ENCODE measurements around the gene CHCHD3.

Gene CHCHD3

DNA sequence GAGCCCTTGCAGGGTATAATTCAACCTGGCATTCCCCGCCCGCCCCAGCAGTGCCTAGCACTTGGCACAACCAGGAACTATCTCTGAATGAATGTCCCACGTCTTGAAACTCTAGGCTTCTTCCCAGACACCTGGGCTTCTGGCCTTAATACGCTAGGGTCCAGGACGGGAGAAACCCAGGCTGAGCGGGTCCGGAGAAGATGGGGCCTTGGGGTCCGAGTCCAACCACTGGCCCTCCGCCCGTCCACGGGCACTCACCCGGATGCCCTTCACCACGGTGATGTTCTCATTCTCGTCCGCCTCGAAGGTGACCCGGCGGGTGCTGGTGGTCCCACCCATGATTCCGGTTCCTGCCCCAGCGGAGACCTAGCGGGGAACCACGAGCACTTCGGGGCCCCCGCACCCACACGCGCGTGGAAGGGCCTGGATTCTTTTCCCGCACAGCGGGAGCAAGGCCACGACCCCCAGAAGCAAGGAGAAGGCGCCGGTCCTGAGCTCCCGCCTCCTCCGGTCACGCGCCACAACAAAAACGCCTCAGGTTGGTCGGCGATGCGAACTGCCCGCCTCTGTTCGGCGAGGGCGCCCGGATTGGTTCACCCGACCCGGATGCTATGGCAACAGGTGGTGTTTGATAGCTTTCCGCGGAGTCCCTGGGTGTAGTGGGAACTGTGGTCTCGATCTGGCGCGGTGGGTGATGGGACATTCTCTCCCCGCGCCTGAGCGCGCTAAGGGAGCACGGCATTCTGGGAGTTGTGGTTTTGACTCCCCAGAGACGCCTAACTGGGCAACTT is at the start of gene CHCHD3:
CHCHD3 (minus strand) TSS at position 492 of the 791 bp plus-strand sequence; CDS start at position 339, 153 bp downstream.
- Mint-ChIP-seq H3K36me3 (peaks cover 6% of the 10 kb centered on the region), H3K27ac (peak within 1 kb of the TSS; percentile 93), H3K4me1 (ENCODE audit: low read depth) (peaks cover 36% of the 10 kb centered on the region), H3K9me3 (ENCODE audit: low read depth) (no peaks in the 10 kb centered on the region), H3K27me3 (no peaks in the 10 kb centered on the region), H3K4me3 (peak within 1 kb of the TSS; percentile 98)

DNA sequence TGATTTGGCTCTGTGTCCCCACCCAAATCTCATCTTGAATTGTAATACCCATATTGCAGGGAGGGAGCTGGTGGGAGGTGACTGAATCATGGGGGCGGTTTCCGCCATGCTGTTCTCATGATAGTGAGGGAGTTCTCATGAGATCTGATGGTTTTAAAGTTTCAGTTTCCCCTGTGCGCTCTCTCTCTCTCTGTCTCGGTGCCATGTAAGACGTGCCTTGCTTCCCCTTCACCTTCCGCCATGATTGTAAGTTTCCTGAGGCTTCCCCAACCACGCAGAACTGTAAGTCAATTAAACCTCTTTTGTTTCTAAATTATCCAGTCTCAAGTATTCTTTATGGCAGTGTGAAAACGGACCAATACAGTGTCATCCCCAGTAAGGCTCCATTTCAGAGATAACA is 48.3 kb upstream of the CHCHD3 start:
- no peak overlapping the region for H3K27ac Mint-ChIP-seq
- H3K4me3 Mint-ChIP-seq = no peak overlapping the region
- H3K27me3 Mint-ChIP-seq = peaks cover 12% of the 10 kb centered on the region
- no peaks in the 10 kb centered on the region for H3K9me3 Mint-ChIP-seq (ENCODE audit: low read depth)
- H3K36me3 Mint-ChIP-seq = no peaks in the 10 kb centered on the region
- no peaks in the 10 kb centered on the region for H3K4me1 Mint-ChIP-seq (ENCODE audit: low read depth)

DNA sequence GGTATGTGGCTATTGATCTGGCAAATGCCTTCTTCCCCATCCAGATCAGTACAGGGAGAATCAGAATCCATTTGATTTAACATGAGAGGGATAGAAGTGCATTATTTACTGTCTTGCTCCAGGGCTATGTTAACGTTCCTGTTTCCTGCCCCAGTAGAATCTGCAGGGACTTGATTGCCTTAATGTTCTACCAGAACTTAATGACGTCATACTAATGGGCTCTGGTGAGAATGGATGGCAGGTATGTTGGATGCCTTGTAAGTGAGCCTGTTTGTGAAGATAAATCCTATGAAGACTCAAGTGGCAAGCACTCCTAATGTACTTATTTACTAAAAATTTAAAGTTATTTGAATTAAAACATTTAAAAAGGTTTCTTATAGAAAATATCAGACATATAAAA is 44.5 kb upstream of the CHCHD3 start:
- H3K27ac Mint-ChIP-seq = no peak overlapping the region
- H3K9me3 Mint-ChIP-seq (ENCODE audit: low read depth) = no peaks in the 10 kb centered on the region
- no peak overlapping the region for H3K4me3 Mint-ChIP-seq
- H3K27me3 Mint-ChIP-seq = peaks cover 12% of the 10 kb centered on the region
- no peaks in the 10 kb centered on the region for H3K36me3 Mint-ChIP-seq
- H3K4me1 Mint-ChIP-seq (ENCODE audit: low read depth) = no peaks in the 10 kb centered on the region

DNA sequence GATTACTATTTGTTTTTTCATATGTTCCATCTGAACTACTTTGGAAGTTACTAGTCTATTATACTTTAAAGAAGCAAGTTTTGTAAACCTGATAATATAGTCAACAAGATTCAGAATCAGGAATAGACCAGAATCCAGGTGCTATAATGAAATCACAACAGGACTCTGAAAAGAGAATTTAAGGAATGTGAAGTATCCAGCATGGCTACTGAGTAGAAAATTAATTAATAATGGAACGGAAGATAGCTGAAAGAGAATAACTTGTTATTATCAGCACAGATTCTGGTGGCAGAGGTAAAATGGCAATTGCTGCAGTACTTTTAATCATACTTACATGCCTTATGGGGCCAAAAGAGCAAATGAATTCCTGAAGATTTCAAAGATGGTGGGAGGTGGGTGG is 43.1 kb upstream of the CHCHD3 start:
- Mint-ChIP-seq H3K36me3 (no peaks in the 10 kb centered on the region), H3K4me1 (ENCODE audit: low read depth) (no peaks in the 10 kb centered on the region), H3K27ac (no peak overlapping the region), H3K27me3 (peaks cover 12% of the 10 kb centered on the region), H3K4me3 (no peak overlapping the region), H3K9me3 (ENCODE audit: low read depth) (no peaks in the 10 kb centered on the region)

DNA sequence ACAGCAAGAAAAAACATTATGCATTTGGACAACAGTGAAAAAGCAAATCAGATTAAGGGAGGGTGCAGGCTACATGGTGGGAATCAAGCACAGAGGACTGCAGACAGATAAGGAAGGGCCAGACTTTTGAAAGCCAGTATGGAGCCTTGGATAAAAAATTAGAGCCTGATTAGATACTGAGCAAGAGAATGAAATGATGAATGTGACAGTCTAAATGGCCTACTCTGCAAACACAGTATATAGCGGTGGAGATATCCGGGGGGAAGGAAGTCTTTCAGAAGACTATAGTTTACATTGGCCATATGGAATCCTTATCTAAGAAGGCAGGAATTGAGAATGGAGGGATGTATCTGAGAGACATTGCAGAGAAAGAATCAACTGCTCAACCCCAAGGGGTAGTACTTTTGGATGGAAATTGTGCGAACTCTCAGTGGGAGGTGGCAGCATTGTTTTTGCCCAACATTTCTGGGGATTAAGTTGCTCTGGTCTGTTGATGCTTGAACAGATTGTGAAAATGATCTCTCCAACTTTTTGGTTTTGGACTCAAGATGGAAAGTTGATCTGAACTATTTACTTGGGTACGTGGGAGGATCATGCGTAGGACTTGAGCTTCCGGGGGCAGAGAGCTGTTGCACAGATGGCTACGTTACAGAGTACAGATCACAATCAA is 39.4 kb upstream of the CHCHD3 start:
- H3K27me3 Mint-ChIP-seq = peaks cover 7% of the 10 kb centered on the region
- no peak overlapping the region for H3K27ac Mint-ChIP-seq
- H3K36me3 Mint-ChIP-seq = no peaks in the 10 kb centered on the region

DNA sequence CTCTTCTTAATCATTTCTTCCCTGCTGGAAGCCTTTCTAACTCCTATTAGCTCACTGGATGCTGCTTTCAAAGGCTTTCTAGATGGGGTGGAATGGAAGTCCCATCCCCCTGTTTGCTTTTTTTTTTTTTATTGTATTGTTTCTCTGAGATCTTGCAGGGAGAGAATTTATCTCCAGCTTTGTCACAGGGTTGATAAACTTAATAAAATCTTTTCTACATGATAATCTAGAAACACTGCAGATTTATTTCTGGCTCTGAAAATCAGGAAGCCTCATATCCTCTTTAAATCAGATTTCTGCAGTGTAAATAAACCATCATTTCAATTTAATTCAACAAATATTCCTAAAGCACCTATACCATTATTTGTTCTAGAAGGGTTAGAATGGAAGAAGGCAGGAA is 37.2 kb upstream of the CHCHD3 start:
- no peak overlapping the region for H3K27ac Mint-ChIP-seq
- H3K36me3 Mint-ChIP-seq = no peaks in the 10 kb centered on the region
- peaks cover 1% of the 10 kb centered on the region for H3K27me3 Mint-ChIP-seq
- H3K4me1 Mint-ChIP-seq (ENCODE audit: low read depth) = peaks cover 2% of the 10 kb centered on the region
- no peaks in the 10 kb centered on the region for H3K9me3 Mint-ChIP-seq (ENCODE audit: low read depth)
- no peak overlapping the region for H3K4me3 Mint-ChIP-seq

More for the DNA sequence above, 39.4 kb upstream of the CHCHD3 start:
- Mint-ChIP-seq H3K9me3 (ENCODE audit: low read depth) (no peaks in the 10 kb centered on the region), H3K4me1 (ENCODE audit: low read depth) (no peaks in the 10 kb centered on the region), H3K4me3 (no peak overlapping the region)

DNA sequence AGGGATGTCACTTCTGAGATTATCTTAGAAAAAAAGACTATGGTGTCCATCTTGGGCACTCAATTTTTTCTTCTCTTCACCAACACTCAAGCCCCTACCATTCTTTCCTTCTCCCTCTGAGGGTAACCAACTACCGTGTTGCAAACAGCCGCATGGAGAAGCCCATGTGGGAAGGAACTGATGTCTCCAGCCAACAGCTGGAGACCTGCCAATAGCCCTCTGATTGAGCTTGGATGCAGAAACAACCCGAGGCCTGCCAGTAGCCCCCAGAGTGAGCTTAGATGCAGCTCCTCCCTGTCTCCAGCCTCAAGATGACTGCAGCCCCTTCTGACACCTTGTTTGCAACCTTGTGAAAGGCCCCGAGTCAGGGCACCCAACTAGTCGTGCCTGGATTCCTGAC is 36.4 kb upstream of the CHCHD3 start:
- Mint-ChIP-seq H3K4me1 (ENCODE audit: low read depth) (peaks cover 2% of the 10 kb centered on the region), H3K27ac (no peak overlapping the region), H3K36me3 (no peaks in the 10 kb centered on the region), H3K27me3 (peaks cover 1% of the 10 kb centered on the region), H3K4me3 (no peak overlapping the region), H3K9me3 (ENCODE audit: low read depth) (no peaks in the 10 kb centered on the region)

DNA sequence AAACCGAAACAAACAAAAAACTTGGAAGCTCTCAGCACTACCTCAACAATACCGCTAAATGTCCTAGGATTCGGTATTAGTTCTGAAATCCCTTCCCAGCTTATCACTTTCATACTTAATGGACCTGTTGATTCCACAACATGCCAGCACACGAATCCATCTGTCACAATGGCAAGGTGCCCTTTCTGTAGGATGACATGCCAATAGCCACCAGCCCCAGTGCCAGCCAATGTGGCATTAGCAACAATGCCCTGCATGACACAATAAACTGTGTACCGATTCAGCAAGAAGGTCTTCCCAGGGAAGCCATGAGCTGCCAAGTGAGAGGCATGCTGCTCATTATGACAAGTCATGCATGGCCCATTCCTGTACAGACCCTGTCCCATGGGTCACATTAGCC is 35.6 kb upstream of the CHCHD3 start:
- H3K36me3 Mint-ChIP-seq = no peaks in the 10 kb centered on the region
- H3K9me3 Mint-ChIP-seq (ENCODE audit: low read depth) = no peaks in the 10 kb centered on the region
- H3K27me3 Mint-ChIP-seq = peaks cover 4% of the 10 kb centered on the region
- H3K4me3 Mint-ChIP-seq = no peak overlapping the region
- no peak overlapping the region for H3K27ac Mint-ChIP-seq
- H3K4me1 Mint-ChIP-seq (ENCODE audit: low read depth) = peaks cover 2% of the 10 kb centered on the region

DNA sequence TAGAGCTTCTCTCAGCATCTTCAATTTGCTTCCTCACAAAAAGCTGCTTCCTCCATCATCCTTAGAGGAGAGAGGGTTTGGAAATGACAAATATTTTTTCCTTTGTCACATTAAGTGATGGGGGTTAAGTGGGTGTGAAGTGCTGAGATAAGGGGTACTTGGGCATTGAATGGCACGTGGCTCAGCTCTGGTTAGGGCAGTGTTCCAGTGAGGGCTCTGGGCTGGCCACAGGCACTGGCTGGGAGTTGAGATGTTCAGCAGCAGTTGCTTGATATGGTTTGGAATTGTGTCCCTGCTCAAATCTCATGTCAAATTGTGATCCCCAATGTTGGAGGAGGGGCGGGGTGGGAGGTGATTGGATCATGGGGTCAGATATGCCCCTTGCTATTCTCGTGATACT is 33.7 kb upstream of the CHCHD3 start:
- Mint-ChIP-seq H3K4me3 (no peak overlapping the region), H3K9me3 (ENCODE audit: low read depth) (no peaks in the 10 kb centered on the region), H3K27ac (no peak overlapping the region), H3K36me3 (no peaks in the 10 kb centered on the region), H3K27me3 (peaks cover 4% of the 10 kb centered on the region), H3K4me1 (ENCODE audit: low read depth) (peaks cover 2% of the 10 kb centered on the region)

DNA sequence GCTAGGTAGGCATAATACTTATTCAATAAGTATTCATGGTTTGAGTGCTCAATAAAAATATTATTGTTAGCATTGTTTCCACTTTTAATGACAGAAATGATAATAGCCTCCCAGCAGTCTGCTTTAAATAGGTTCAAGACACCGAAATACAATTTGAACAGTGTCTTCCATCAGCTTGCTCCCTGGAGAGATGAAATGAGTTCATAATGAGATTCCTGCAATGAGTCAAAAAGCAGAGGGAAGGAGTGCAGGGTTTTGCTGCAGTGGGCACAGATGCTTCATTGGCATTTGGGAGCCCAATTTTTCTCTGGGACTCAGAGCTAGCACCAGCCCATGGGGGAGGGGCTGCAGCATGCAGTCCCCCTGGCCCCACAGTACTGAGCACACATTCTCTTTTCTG is 32.6 kb upstream of the CHCHD3 start:
- peaks cover 3% of the 10 kb centered on the region for H3K4me1 Mint-ChIP-seq (ENCODE audit: low read depth)
- no peak overlapping the region for H3K27ac Mint-ChIP-seq
- peaks cover 6% of the 10 kb centered on the region for H3K27me3 Mint-ChIP-seq
- no peaks in the 10 kb centered on the region for H3K9me3 Mint-ChIP-seq (ENCODE audit: low read depth)
- no peaks in the 10 kb centered on the region for H3K36me3 Mint-ChIP-seq
- no peak overlapping the region for H3K4me3 Mint-ChIP-seq

DNA sequence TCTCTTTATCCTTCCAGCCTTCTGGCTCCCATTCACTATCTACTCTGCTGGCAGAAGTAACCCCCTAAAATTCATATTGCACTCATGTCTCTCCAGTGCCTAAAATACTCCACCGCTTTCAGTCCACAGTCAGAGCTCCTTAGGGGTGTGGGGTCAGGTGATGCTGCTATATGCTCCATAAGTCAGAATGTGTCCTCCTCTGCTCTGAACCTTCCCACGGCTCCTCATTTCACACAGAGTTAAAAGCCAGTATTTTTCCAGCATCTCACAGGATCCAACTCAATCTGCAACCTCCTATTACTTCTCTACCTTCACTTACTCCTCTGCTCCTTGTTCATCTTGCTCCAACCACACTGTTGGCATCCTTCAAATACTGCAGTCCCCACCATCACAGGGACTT is 31.1 kb upstream of the CHCHD3 start:
- Mint-ChIP-seq H3K9me3 (ENCODE audit: low read depth) (no peaks in the 10 kb centered on the region), H3K27ac (no peak overlapping the region), H3K4me3 (no peak overlapping the region), H3K27me3 (peaks cover 14% of the 10 kb centered on the region), H3K36me3 (no peaks in the 10 kb centered on the region), H3K4me1 (ENCODE audit: low read depth) (peaks cover 3% of the 10 kb centered on the region)

DNA sequence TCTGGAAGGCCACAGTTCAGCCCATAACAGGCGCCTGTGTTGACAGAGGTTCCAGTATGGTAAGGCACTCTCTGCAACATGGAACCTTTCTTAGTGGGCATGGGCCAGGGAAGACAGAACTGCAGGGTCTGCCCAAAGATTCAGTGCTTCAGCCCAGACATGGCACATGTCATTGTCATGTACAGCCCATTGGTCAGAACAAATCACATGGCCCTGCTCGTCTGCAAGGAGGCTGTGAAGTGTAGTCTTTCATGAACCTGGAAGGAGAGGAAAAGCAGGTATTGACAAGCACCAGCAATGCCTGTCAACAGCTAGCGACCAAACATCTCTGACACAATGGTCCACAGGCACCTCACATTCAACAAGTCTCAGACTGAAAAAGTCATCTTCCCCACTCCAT is 30.4 kb upstream of the CHCHD3 start:
- H3K4me1 Mint-ChIP-seq (ENCODE audit: low read depth) = peaks cover 3% of the 10 kb centered on the region
- H3K27me3 Mint-ChIP-seq = peaks cover 18% of the 10 kb centered on the region
- H3K27ac Mint-ChIP-seq = no peak overlapping the region
- no peak overlapping the region for H3K4me3 Mint-ChIP-seq
- H3K36me3 Mint-ChIP-seq = no peaks in the 10 kb centered on the region
- no peaks in the 10 kb centered on the region for H3K9me3 Mint-ChIP-seq (ENCODE audit: low read depth)

DNA sequence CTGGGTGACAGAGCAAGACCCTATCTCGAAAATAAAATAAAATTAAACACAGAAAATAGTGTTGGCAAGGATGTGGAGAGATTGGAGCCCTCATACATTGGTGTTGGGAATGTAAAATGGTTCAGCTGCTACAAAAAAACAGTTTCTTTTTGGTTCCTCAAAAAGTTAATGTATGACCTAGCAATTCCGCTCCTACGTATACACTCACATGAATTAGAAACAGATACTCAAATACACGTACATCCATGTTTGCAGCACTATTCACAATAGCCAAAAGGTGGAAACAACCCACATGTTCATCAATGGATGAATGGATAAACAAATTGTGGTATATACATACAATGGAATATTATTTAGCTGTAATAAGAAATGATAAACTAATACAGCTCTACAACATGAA is 28.4 kb upstream of the CHCHD3 start:
- no peak overlapping the region for H3K4me3 Mint-ChIP-seq
- no peaks in the 10 kb centered on the region for H3K9me3 Mint-ChIP-seq (ENCODE audit: low read depth)
- H3K4me1 Mint-ChIP-seq (ENCODE audit: low read depth) = peaks cover 1% of the 10 kb centered on the region
- peaks cover 21% of the 10 kb centered on the region for H3K27me3 Mint-ChIP-seq
- no peak overlapping the region for H3K27ac Mint-ChIP-seq
- no peaks in the 10 kb centered on the region for H3K36me3 Mint-ChIP-seq

DNA sequence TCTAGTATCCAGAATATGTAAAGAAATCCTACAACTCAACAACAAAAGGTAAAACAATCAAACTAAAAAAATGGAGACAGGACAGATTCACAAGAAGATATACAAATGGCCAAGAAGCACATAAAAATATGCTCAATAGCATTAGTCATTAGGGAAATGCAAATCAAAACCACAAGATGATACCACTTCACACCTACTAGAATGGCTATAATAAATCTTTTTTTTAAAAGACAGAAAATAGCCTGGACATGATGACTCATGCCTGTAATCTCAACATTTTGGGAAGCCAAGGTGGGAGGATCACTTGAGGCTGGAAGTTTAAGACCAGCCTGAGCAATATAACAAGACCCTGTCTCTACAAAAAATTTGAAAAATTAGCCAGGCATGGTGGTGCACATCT is 27.9 kb upstream of the CHCHD3 start:
- H3K9me3 Mint-ChIP-seq (ENCODE audit: low read depth) = no peaks in the 10 kb centered on the region
- no peak overlapping the region for H3K4me3 Mint-ChIP-seq
- H3K27me3 Mint-ChIP-seq = peaks cover 19% of the 10 kb centered on the region
- H3K4me1 Mint-ChIP-seq (ENCODE audit: low read depth) = peaks cover 1% of the 10 kb centered on the region
- no peaks in the 10 kb centered on the region for H3K36me3 Mint-ChIP-seq
- no peak overlapping the region for H3K27ac Mint-ChIP-seq

DNA sequence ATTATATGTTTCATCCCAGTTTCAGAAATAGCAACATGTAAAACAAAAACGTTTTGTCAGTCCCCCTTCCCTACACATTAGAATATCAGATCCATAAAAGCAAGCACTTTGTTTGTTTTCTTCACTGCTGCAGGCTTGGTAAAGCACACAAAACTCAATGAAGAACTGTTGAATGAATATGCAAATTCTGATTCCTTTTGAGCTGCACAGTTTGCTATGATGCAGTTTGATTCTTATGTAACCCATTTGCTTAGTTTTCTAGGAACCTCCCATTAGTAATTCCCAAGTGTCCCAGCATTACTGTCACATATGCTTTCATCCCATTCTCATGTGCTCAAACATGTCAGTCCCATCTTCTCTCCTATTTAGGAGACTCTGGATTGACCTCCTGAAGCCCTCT is 26.1 kb upstream of the CHCHD3 start:
- Mint-ChIP-seq H3K4me1 (ENCODE audit: low read depth) (peaks cover 1% of the 10 kb centered on the region), H3K36me3 (no peaks in the 10 kb centered on the region), H3K27me3 (peaks cover 19% of the 10 kb centered on the region), H3K27ac (no peak overlapping the region), H3K4me3 (no peak overlapping the region), H3K9me3 (ENCODE audit: low read depth) (no peaks in the 10 kb centered on the region)
